ENCODE results near the gene PLXNB3. TPM values are rescaled to one million over a fixed set of nuclear protein-coding genes. Genes with fewer than 3 reads are reported as not detected.

The PLXNB3 gene
- total RNA-seq, 1 experiment from 2014 or later: 14.3 TPM

GRCh38 chrX:153723351-153724251, 40.4 kb upstream of the PLXNB3 start:
- no TSS peak for BruUV-seq (replicated peaks)
- peaks cover 16% of the 10 kb centered on the region for H3K36me3 ChIP-seq (ENCODE audit: control insufficient read depth, insufficient read depth, low read length)
- intact Hi-C loops (cut with micrococcal nuclease; ENCODE audit: unreplicated experiment): no loop called here
- H3K27ac ChIP-seq (ENCODE audit: low read length): peak overlapping the region; percentile 90
- DNase-seq (ENCODE audit: low read depth, low spot score): no peak
- H3K4me1 ChIP-seq (ENCODE audit: control insufficient read depth, insufficient read depth, low read length): peaks cover 24% of the 10 kb centered on the region
- in situ Hi-C loops (cut with HindIII; ENCODE audit: low pct_unique_long_range_greater_than_20kb, low sequenced_read_pairs): no loop called here
- ChIA-PET POLR2A (no interaction called here), CTCF (no interaction called here)
- TF ChIP-seq REST (IDR thresholded peaks at IDR 0.05; ENCODE audit: insufficient read depth in 1 of 2, low read depth in 2 of 2, low read length in 1 of 2) (no peak), POLR2AphosphoS5 (IDR thresholded peaks at IDR 0.05; ENCODE audit: low read depth, low read length) (no peak; the same call in 1 of the 2 replicates), CTCF (IDR thresholded peaks at IDR 0.05) (no peak), TCF7L2 (IDR thresholded peaks at IDR 0.05; ENCODE audit: low read depth, low read length) (no peak), SIN3A (IDR thresholded peaks at IDR 0.05; ENCODE audit: borderline replicate concordance, insufficient read depth, low read depth, low read length) (no peak)
- H3K27me3 ChIP-seq (ENCODE audit: control insufficient read depth, insufficient read depth, low read length): no peaks in the 10 kb centered on the region
- no peaks in the 10 kb centered on the region for H3K9me3 ChIP-seq (ENCODE audit: control insufficient read depth, insufficient read depth, low read depth, low read length)
- ATAC-seq: peak; percentile 60
- H3K4me3 ChIP-seq (ENCODE audit: low read depth in 2 of 2, low read length in 2 of 2): peak overlapping the region; percentile 84 to 92

- no peak for DNase-seq (ENCODE audit: low read depth, low spot score)
- peak; percentile 73 for ATAC-seq
- Histone ChIP-seq H3K4me3 (ENCODE audit: low read depth in 2 of 2, low read length in 2 of 2) (peak within 1 kb of the TSS; percentile 84 to 92), H3K9me3 (ENCODE audit: control insufficient read depth, insufficient read depth, low read depth, low read length) (no peaks in the 10 kb centered on the region), H3K27me3 (ENCODE audit: control insufficient read depth, insufficient read depth, low read length) (no peaks in the 10 kb centered on the region), H3K27ac (ENCODE audit: low read length) (peak within 1 kb of the TSS; percentile 92), H3K4me1 (ENCODE audit: control insufficient read depth, insufficient read depth, low read length) (peaks cover 24% of the 10 kb centered on the region), H3K36me3 (ENCODE audit: control insufficient read depth, insufficient read depth, low read length) (peaks cover 16% of the 10 kb centered on the region)
- POLR2A ChIA-PET: no interaction called here
- TF ChIP-seq POLR2AphosphoS5 (IDR thresholded peaks at IDR 0.05; ENCODE audit: low read depth, low read length) (peak; percentile 78), SIN3A (IDR thresholded peaks at IDR 0.05; ENCODE audit: borderline replicate concordance, insufficient read depth, low read depth, low read length) (peak; percentile 47; the same call in 1 of the 2 replicates), REST (IDR thresholded peaks at IDR 0.05; ENCODE audit: insufficient read depth in 1 of 2, low read depth in 2 of 2, low read length in 1 of 2) (no peak), CTCF (IDR thresholded peaks at IDR 0.05) (no peak)
- in situ Hi-C loops (cut with HindIII; ENCODE audit: low pct_unique_long_range_greater_than_20kb, low sequenced_read_pairs) (no loop called here), intact Hi-C loops (cut with micrococcal nuclease; ENCODE audit: unreplicated experiment) (no loop called here)
- no TSS peak for BruUV-seq (replicated peaks)
- CTCF ChIA-PET: no interaction called here
These were observed 39.6 kb upstream of the PLXNB3 start, which contains the start of the genes ABCD1 and BCAP31 for GRCh38 chrX:153724252-153725038. Gene ABCD1, plus strand, starts transcription at chrX:153724856. Its CDS starts 411 bp downstream, at chrX:153725267. Gene BCAP31, minus strand, starts transcription at chrX:153724387. Its CDS starts 1,143 bp downstream, at chrX:153723244.
